ENCODE measurements around the gene STAC2.
"Not testable (repeated sequence)": the region's sequence is repeated elsewhere in the genome, so short reads cannot be mapped to it uniquely, and the experiment has no call there.

STAC2 gene

DNA sequence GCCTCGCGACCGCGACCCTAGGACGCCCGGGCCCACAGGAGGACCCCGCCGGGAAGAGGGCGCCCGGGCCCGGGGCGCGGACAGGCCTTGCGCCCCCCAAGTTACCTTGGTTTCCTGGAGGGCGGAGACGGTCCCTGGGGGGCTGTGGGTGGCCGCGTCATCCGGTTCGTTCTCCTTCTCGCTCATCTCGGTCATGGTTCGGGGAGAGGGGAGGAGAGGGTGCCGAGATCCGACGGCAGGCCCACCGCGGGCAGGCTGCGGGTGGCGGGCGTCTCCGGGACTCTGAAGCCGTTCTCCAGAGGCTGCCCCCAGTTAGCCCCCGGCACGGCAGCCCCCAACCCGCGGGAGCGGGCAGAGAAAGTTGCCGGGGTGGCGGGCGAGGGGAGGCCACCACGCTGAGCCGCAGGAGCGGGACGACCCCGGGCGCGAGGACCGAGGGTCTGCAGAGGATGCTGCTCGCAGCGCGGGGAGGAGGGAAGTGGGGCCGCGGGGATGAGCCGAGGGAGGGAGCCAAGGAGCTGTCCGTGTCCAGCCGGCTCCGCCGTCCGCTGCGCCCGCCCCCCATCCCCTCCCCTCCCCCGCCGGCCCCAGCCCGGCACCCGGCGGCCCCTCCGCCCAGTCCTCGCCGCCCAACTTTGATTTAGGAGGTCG is at the start of gene STAC2:
Gene STAC2, minus strand, starts transcription at position 638 of the 651 bp plus-strand sequence. Its CDS starts 443 bp downstream, at position 195.
- FAIRE-seq, result no peak

DNA sequence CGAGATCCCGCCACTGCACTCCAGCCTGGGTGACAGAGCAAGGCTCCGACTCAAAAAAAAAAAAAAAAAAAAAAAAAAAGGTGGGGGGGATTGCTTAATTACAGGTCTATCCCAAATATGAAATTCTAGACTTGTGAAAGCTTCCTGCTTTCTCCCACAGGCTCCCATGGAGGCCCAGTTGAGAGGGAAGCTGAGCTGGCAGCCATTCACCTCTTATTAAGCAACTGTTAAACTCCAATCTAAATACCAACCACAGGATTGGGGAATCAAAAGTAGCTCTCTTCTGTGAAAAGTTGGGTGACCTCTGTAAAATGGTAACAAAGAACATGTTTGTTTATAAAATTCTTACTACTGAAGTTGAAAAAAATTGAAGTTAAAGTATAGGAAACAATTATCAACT is 45.8 kb upstream of the STAC2 start:
- no peak for TF ChIP-seq POLR2A (IDR thresholded peaks at IDR 0.05; ENCODE audit: low read depth, low read length)
- FAIRE-seq (no peak), DNase-seq (ENCODE audit: insufficient read length, low spot score) (no peak)

More for the DNA sequence above, at the start of gene STAC2:
- TF ChIP-seq POLR2A (IDR thresholded peaks at IDR 0.05; ENCODE audit: low read depth, low read length), result no peak
- no peak for DNase-seq (ENCODE audit: insufficient read length, low spot score)

DNA sequence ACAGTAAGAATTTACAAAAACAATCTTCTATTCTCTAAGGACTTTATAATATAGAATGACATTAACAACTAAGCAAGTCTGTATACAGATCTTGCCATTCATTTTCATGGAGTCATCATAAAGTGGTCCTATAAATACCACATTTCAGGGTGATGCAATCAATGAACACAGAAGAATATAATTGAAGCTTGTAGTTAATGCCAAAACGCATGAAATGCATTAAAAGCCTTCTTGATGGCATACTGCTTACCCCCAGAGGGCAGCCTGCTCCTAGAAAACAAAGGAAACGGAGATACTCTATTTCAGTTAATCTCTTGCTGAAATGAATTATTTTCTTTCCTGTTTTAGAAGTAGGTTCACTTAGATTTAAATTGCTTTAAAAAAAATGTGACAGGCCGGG is 45.2 kb upstream of the STAC2 start:
- FAIRE-seq (no peak), DNase-seq (ENCODE audit: insufficient read length, low spot score) (no peak)
- TF ChIP-seq POLR2A (IDR thresholded peaks at IDR 0.05; ENCODE audit: low read depth, low read length), result no peak

DNA sequence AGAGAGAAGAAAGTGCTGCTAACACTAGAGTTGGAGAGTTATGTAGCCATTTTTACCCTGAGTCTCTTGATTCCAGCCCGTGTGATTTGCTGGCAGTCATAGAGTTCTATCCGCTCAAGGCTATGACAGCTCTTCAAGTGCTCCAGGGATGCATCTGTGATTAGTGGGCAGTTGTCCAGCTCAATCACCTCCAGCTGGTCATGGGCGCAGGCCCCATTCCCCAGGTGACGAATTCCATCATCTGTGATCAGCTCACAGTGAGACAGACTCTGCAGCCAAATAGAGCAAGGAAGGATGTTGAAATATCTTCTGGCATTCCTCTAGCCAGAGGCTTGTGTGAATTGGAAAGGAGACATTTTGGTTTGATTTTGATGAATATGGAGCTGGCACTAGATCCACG is 38.4 kb upstream of the STAC2 start:
- TF ChIP-seq POLR2A (IDR thresholded peaks at IDR 0.05; ENCODE audit: low read depth, low read length), result no peak
- FAIRE-seq (no peak), DNase-seq (ENCODE audit: insufficient read length, low spot score) (no peak)

- FAIRE-seq (no peak), DNase-seq (ENCODE audit: insufficient read length, low spot score) (no peak)
- TF ChIP-seq POLR2A (IDR thresholded peaks at IDR 0.05; ENCODE audit: low read depth, low read length), result no peak
Measured at GRCh38 chr17:39261286-39261685, 35.5 kb upstream of the STAC2 start.

DNA sequence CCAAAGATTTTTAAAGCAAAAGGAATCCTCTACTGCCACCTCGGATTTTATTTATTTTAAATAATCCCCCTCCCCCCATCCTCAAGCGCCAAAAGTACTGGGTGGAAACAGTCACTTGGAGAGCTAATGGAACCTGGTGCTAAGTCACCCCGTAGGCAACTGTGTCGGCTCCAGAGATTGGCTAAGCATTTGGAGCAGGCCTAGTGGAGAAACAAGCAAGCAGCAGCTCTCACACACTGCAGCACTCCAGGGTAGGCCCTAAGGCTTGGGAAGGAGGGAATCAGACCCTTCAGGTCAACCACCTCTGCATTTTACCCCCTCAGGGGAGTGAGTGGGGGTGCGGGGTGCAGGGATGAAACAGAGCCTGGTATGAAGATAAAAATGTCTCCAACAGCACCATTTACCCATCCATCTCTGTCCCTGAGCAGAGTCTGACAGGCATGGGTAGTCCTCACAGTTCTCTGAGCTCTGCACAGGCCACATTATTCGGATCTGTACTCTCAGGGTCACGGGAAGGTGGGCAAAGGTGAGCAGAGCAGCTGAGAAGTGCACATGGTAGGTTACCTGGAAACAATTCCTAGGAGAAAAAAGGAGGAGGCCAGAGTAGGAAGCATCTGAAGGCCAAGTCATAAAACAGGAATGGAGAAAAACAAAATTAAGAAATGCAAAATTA is 27.2 kb upstream of the STAC2 start:
- DNase-seq (ENCODE audit: insufficient read length, low spot score) (no peak), FAIRE-seq (no peak)
- TF ChIP-seq POLR2A (IDR thresholded peaks at IDR 0.05; ENCODE audit: low read depth, low read length), result no peak

- DNase-seq (ENCODE audit: insufficient read length, low spot score), result no peak
- no peak for TF ChIP-seq POLR2A (IDR thresholded peaks at IDR 0.05; ENCODE audit: low read depth, low read length)
- no peak for FAIRE-seq
Measured at GRCh38 chr17:39251997-39252396, 26.3 kb upstream of the STAC2 start.

GRCh38 chr17:39250076-39250475 is 24.3 kb upstream of the STAC2 start:
- not testable (repeated sequence) for FAIRE-seq; DNase-seq (ENCODE audit: insufficient read length, low spot score)

DNA sequence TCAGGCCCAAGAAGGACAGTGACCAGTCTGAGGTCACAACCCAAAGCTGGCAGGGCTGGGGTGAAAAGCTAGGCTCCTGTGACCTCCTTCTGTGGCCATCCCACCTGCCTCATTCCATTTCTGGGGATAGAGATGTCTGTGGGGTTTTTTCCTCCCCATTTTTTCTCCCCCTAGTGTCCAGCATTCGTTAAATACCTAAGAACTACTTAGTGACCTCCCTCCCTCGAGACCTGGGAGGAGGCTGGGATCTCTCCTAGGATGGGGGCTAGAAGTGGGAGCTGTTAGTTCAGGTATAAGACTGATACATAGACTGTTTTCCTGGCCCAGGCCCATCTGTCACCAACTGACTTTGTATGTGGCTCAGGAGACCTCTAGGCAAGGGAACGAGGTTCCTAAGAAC is 20.5 kb upstream of the STAC2 start:
- no peak for TF ChIP-seq POLR2A (IDR thresholded peaks at IDR 0.05; ENCODE audit: low read depth, low read length)
- no peak for FAIRE-seq
- DNase-seq (ENCODE audit: insufficient read length, low spot score), result no peak

DNA sequence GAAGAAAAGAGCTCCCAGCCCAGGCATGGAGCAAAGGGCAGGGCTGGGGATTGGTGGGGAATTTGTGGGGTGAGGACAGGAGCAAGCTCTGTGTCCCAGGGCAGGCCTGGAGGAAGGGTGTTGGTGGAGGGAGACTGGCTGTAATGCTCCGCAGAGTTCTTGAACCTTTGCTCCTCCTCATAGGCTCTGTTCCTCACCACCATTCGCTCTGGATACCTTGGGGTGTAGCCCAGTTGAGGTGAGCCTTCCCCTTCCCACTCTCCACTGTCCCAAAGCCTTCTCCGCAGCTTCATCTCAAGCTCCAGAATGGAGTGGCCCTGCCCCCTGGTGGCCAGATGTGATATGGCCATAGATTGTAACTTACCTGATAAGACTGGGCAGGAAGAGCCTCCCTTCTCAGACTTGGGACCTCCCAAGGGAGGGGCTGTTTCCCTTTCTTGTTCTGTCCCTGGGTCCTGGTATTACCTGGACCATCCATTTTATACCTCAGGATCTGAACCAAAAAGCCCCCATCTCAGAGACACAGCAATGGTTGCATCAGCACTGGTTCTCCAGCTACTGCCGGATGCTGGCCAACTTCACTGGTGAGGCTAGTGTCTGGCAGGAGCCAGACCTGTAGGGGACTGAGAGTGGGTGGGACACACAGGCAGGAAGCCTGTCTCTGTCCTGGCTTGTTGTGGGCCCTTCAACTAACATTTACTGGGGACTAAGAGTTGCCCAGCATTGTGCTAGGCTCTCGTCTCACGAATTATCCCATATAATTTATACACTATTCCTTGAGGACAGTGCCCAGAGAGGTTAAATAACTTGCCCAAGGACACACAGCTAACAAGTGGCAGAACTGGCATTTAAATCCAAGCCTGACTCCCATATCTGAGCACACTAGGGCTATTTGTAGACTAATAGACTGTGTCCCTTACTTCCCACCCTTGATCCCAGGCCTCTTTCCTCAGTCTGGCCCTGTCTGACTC is 19.1 kb upstream of the STAC2 start:
- DNase-seq (ENCODE audit: insufficient read length, low spot score) (no peak), FAIRE-seq (no peak)
- no peak for TF ChIP-seq POLR2A (IDR thresholded peaks at IDR 0.05; ENCODE audit: low read depth, low read length)

DNA sequence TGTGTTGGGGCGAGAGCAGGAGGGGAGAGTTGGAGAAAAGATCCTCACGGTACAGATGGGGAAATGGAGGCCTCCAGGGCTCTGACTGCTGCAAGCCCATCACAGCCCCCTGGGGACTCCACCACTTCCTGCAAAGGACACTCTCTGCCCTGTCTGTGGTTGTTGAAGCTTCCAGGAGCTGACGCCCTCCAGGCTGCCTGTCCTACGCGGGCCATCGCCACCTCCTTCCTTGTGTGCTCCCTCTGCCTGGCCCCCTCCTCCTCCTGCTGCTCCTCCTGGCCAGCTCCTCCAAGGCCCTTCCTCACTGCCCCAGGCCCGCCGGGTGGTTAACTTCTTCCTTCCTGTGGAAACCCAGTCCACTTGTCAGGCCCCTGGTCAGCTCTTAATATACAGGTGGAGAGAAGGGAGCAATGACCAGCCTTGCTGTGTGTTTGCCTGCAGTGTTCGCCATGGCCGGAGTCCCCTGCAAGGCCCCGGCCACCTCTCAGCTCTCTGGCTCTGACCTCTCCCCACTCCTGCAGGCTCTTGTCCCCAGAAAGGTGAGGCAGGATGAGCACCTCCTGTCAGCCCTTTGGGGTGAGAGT is 18.4 kb upstream of the STAC2 start:
- DNase-seq (ENCODE audit: insufficient read length, low spot score) (no peak), FAIRE-seq (no peak)
- TF ChIP-seq POLR2A (IDR thresholded peaks at IDR 0.05; ENCODE audit: low read depth, low read length), result no peak

DNA sequence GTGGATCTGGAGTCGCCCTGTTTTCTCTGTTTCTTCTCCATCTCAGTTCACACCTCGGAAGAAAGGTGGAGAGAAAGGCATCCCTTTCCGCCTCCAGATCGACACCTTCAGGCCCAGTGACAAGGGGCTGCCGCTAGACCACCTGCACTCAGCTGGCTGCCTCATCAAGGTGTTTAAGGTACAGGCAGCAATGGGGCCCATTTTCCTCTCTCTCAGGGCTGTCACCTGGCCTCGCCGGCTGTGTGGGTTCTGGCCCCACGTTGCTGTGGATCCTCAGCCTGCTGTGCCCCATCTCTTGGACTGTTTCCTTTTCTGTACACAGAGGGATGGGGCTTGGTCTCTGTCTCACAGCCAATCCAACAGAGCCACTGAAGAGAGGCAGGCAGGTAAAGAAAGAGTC is 17.4 kb upstream of the STAC2 start:
- DNase-seq (ENCODE audit: insufficient read length, low spot score), result no peak
- no peak for TF ChIP-seq POLR2A (IDR thresholded peaks at IDR 0.05; ENCODE audit: low read depth, low read length)
- no peak for FAIRE-seq

- FAIRE-seq, result no peak
- DNase-seq (ENCODE audit: insufficient read length, low spot score), result no peak
- TF ChIP-seq POLR2A (IDR thresholded peaks at IDR 0.05; ENCODE audit: low read depth, low read length), result no peak
Measured at GRCh38 chr17:39240631-39241030, 14.9 kb upstream of the STAC2 start.
